KBM-7 (cell line): Measurements from ENCODE around the gene MTRFR.
"Not testable (repeated sequence)": the region's sequence is repeated elsewhere in the genome, so short reads cannot be mapped to it uniquely, and the experiment has no call there.

Experiments used
- DNase-seq: peaks from one replicate; pipeline ENCODE4 v3.0.0-alpha.2; 2015
- in situ Hi-C: fragments of 300-500 bp; cut with MboI; formaldehyde crosslinking; loops from 2 replicates; pipeline ENCODE4 v1.14.3; 2020; ENCODE audit warnings: low sequenced_read_pairs, low pct_unique_long_range_greater_than_20kb, mixed read lengths

The MTRFR gene

GRCh38 chr12:123232807-123233504 is at the start of gene MTRFR, which contains the start of gene MPHOSPH9:
TSS of gene MTRFR (plus strand) at chr12:123233436. CDS start at chr12:123253675, 20,239 bp downstream.
TSS of gene MPHOSPH9 (minus strand) at chr12:123233141. CDS start at chr12:123230364, 2,777 bp downstream.
- peak; percentile 100 for DNase-seq
- in situ Hi-C loops = loop anchor here (25.0 kb wide), 1 partner anchor 371 kb away; no protein-coding TSS in a partner anchor

DNA sequence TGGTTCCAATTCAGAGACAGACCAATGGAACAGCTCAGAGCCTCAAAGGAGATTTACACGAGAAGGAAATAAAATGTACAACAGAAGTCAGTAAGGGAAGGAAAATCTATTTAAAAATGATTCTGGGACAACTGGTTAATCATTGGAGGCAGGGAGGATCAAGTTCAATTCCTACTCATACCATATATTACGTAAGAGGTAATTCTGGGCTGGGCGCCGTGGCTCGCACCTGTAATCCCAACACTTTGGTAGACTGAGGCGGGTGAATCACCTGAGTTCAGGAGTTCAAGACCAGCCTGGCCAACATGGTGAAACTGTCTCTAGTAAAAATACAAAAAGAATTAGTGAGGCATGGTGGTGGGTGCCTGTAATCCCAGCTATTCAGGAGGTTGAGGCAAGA is 45.6 kb upstream of the MTRFR start:
- in situ Hi-C loops = no loop called here
- no peak for DNase-seq

DNA sequence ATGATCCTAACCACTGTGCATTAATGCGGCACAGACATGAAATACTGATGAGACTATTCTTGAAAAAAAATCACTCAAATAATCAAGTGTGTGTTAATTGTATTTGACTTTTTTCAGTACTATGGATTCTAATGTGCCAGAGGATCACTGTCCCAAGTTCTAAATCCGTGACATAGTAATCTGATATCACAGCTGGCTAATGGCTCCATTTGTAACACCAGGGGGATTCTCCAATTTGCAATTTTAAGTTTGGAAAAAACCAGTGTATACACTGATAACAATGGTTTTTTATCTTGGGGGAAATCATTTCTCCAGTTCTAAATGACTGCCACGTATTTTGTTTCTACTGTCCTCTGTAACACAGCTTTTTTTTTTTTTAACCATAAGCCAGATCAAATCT is 33.3 kb upstream of the MTRFR start:
- no peak for DNase-seq
- in situ Hi-C loops = no loop called here

- in situ Hi-C loops = no loop called here
- DNase-seq = no peak
Measured at GRCh38 chr12:123200414-123200813, 32.8 kb upstream of the MTRFR start.

DNA sequence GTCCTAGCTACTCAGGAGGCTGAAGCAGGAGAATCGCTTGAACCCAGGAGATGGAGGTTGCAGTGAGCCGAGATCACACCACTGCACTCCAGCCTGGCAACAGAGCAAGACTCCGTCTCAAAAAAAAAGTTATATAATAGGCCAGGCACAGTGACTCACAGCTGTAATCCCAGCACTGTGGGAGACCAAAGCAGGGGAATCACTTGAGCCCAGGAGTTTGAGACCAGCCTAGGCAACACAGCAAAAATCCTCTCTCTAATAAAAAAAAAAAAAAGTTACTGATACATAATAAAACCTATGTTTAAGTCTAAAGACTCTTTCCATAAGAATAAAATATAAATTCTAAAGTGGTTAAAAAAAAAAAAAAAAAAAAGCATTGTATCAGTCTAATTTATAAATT is 26.4 kb upstream of the MTRFR start:
- in situ Hi-C loops, DNase-seq: not testable (repeated sequence)

DNA sequence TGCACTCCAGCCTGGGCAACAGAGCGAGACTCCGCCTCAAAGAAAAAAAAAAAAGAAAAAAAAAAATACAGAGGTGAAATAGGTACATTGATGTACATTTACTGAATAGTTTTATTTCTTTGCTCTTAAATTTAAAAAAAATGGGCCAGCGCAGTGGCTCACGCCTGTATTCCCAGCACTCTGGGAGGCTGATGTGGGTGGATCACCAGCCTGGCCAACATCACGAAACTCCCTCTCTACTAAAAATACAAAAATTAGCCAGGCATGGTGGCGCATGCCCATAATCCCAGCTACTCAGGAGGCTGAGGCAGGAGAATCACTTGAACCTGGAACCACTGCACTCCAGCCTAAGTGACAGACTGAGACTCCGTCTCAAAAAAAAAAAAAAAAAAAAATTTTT is 25.4 kb upstream of the MTRFR start:
- not testable (repeated sequence) for DNase-seq

GRCh38 chr12:123223241-123223668 is 10.0 kb upstream of the MTRFR start:
- no peak for DNase-seq
- in situ Hi-C loops = no loop called here

More for the DNA sequence above, 25.4 kb upstream of the MTRFR start:
- in situ Hi-C loops = not testable (repeated sequence)

GRCh38 chr12:123225443-123225842 is 7.8 kb upstream of the MTRFR start:
- in situ Hi-C loops = loop anchor here (25.0 kb wide), 1 partner anchor 363 kb away; no protein-coding TSS in a partner anchor

GRCh38 chr12:123227581-123228258 is 5.5 kb upstream of the MTRFR start:
- DNase-seq = no peak
- in situ Hi-C loops = loop anchor here (25.0 kb wide), 1 partner anchor 365 kb away; no protein-coding TSS in a partner anchor

More at GRCh38 chr12:123225443-123225842, 7.8 kb upstream of the MTRFR start:
- no peak for DNase-seq

GRCh38 chr12:123229051-123229450 is 4.2 kb upstream of the MTRFR start:
- in situ Hi-C loops = loop anchor here (25.0 kb wide), 1 partner anchor 367 kb away; no protein-coding TSS in a partner anchor
- no peak for DNase-seq

- in situ Hi-C loops = loop anchor here (25.0 kb wide), 1 partner anchor 370 kb away; no protein-coding TSS in a partner anchor
- DNase-seq = no peak
Measured at GRCh38 chr12:123231931-123232330, 1.3 kb upstream of the MTRFR start.

GRCh38 chr12:123232472-123232806 is 797 bp upstream of the MTRFR start:
- in situ Hi-C loops = loop anchor here (25.0 kb wide), 1 partner anchor 370 kb away; no protein-coding TSS in a partner anchor
- DNase-seq = no peak

DNA sequence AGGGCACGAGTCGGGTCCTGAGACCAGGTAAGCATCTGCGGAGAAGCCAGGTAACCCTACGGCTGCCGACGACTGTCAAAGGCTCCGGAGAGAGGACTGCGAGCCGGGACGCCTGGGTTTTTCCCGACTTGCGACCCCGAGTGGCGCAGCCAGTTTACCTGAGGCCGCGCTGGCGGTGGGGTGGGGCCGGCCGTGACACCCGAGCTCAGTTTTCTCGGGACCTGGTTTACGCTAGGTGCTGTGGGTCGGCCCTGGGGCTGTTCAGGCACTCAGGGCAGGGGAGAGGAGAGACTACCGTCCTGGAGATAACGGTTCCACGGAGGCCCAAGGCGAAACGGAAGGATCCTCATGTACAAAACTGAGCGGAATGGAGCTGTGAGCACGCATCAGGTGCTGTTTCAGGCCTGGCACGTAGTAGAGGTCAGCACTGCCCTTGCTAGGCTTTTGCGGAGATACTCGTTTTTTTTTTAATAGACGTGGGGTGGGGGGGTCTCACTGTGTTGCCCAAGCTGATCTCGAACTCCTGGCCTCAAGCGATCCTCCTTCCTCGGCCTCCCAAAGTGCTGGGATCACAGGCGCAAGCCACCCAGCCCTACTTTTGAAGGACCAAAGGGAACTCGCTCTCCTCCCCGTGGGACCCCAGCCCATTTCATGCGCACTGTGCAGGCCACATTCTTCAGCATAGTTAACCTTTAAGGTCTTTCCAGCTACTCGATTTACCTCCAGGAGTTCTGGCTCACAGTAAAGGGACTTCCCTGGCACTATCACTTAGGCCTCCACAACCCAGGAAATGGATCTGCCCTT is 471 bp downstream of the MTRFR start:
- DNase-seq = no peak
- in situ Hi-C loops = loop anchor here (25.0 kb wide), 1 partner anchor 371 kb away; no protein-coding TSS in a partner anchor

GRCh38 chr12:123237646-123238329 is 4.6 kb downstream of the MTRFR start:
- in situ Hi-C loops = loop anchor here (25.0 kb wide), 1 partner anchor 375 kb away; no protein-coding TSS in a partner anchor

GRCh38 chr12:123238330-123238682 is 5.1 kb downstream of the MTRFR start:
- DNase-seq = no peak
- in situ Hi-C loops = loop anchor here (25.0 kb wide), 1 partner anchor 376 kb away; no protein-coding TSS in a partner anchor

More at GRCh38 chr12:123237646-123238329, 4.6 kb downstream of the MTRFR start:
- DNase-seq = peak; percentile 64

- in situ Hi-C loops = loop anchor here (25.0 kb wide), 1 partner anchor 377 kb away; no protein-coding TSS in a partner anchor
- DNase-seq = no peak
Measured at GRCh38 chr12:123238961-123239360, 5.7 kb downstream of the MTRFR start.

DNA sequence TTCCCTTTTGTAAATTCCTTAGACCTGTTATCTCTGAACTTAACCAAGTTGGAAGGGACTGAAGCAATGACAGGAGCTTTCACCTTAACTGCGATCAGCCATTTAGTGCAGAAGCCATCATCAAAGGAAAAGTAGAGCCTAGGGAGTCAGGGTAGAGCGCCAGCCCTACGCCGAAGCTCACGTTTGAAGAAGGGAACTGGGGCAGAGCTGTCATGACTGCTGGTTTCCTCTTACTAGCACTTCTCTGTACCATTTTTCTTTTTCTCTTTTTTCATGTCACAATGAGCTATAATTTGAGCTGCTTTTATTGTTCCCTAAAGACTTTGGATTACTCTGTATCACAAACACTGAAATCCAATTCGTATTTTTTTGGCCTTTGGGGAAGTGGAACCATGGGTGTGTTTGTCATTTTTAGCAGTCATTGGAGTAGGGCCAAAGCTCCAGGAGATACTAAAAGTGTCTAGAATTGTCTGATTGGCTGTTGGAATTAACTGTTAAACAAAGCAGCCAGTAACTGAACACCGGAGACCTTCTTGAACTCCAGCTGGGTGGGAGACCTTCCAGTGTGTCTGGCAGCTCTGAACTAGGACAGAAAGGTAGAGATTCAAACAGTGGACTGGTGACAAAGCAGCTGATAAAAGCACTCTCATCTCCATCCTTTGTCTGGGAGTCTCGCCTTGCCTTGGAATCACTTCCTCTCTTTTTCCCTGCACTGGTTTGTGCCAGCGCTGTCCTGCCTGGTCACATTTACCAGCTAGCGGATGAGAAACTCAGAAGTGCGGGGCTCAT is 9.1 kb downstream of the MTRFR start:
- DNase-seq = peak; percentile 44
- in situ Hi-C loops = loop anchor here (25.0 kb wide), 1 partner anchor 380 kb away; no protein-coding TSS in a partner anchor
